Fibroblast of lung (primary cell): ENCODE measurements around the gene SYNDIG1. TPM values are rescaled to one million over a fixed set of nuclear protein-coding genes. Genes with fewer than 3 reads are reported as not detected.
A peak's percentile ranks its signal among the peaks of the same experiment; 100 is the strongest.

Experiments used
- DNase-seq, 2 donors: peaks; one replicate each; pipeline versions ENCODE4 v3.0.0 to v3.0.0-alpha.2; 2010; ENCODE audit warnings: low read depth in 2 of 2
- H2AFZ ChIP-seq: 2 replicates; pipeline ENCODE4 v1.5.1; 2012; ENCODE audit warnings: low read length, control low read depth, inconsistent platforms
- H3K27ac ChIP-seq: 2 replicates; pipeline ENCODE4 v1.5.1; 2011; ENCODE audit warnings: low read length, control low read depth; ENCODE audit not compliant: insufficient read depth
- H3K27me3 ChIP-seq: 2 replicates; pipeline ENCODE4 v1.5.1; 2011; ENCODE audit warnings: mild to moderate bottlenecking, low read length; ENCODE audit not compliant: control insufficient read depth, insufficient read depth
- H3K36me3 ChIP-seq: 2 replicates; pipeline ENCODE4 v1.5.1; 2011; ENCODE audit warnings: low read length; ENCODE audit not compliant: control insufficient read depth, insufficient read depth
- H3K4me1 ChIP-seq: 2 replicates; pipeline ENCODE4 v1.5.1; 2011; ENCODE audit warnings: low read length; ENCODE audit not compliant: control insufficient read depth, insufficient read depth; ENCODE audit errors: extremely low read depth
- H3K4me2 ChIP-seq: 2 replicates; pipeline ENCODE4 v1.5.1; 2011; ENCODE audit warnings: low read length, control low read depth; ENCODE audit not compliant: insufficient read depth; ENCODE audit errors: extremely low read depth
- H3K4me3 ChIP-seq, 4 experiments: fragments of 200-600 bp in 1 of 4; sonication (generic) in 1 of 4; replicated peaks in 1 of 4; 2 replicates each; pipeline ENCODE4 v1.5.1; 2011 to 2016; ENCODE audit warnings: low read length in 4 of 4, low read depth in 3 of 4, mild to moderate bottlenecking in 3 of 4, control low read depth in 2 of 4, inconsistent platforms in 1 of 4, mixed read lengths in 1 of 4; ENCODE audit not compliant: insufficient read depth in 1 of 4; ENCODE audit errors: control extremely low read depth in 1 of 4
- H3K79me2 ChIP-seq: 2 replicates; pipeline ENCODE4 v1.5.1; 2012; ENCODE audit warnings: mild to moderate bottlenecking, low read length, inconsistent platforms; ENCODE audit not compliant: control insufficient read depth, insufficient read depth
- H3K9ac ChIP-seq: 2 replicates; pipeline ENCODE4 v1.5.1; 2011; ENCODE audit warnings: mild to moderate bottlenecking, low read length, control low read depth; ENCODE audit not compliant: insufficient read depth
- H3K9me3 ChIP-seq: 2 replicates; pipeline ENCODE4 v1.5.1; 2012; ENCODE audit warnings: low read depth, low read length; ENCODE audit not compliant: control insufficient read depth, insufficient read depth
- H4K20me1 ChIP-seq: 2 replicates; pipeline ENCODE4 v1.5.1; 2011; ENCODE audit warnings: low read length; ENCODE audit not compliant: control insufficient read depth, insufficient read depth; ENCODE audit errors: extremely low read depth
- CTCF ChIP-seq, 2 donors: IDR thresholded peaks in 1 of 2; conservative IDR thresholded peaks in 1 of 2; 1 replicate in 1 of 2; 2 replicates in 1 of 2; pipeline ENCODE4 v1.5.1; 2011 to 2012; ENCODE audit warnings: low read length in 2 of 2, control low read depth in 1 of 2, inconsistent platforms in 1 of 2, low read depth in 1 of 2, mild to moderate bottlenecking in 1 of 2
- EZH2 ChIP-seq: IDR thresholded peaks from 2 replicates; pipeline ENCODE4 v1.5.1; 2012; ENCODE audit warnings: low read length, control low read depth, mild to moderate bottlenecking; ENCODE audit errors: missing control alignments
- polyA plus RNA-seq, 2 donors: library from polyadenylated mRNA; depleted of rRNA in 1 of 2; stranded (reverse) in 1 of 2; unstranded in 1 of 2; fragments of >200 nt; gene quantifications; 2 replicates each; pipeline ENCODE4 v1.2.1, GENCODE V29; 2011 to 2012; ENCODE audit warnings: missing spikeins in 1 of 2
- total RNA-seq: library from RNA; depleted of rRNA; stranded (reverse); fragments of >200 nt; gene quantifications from 2 replicates; pipeline ENCODE4 v1.2.1, GENCODE V29; 2014

SYNDIG1 gene
- total and polyA plus RNA-seq, 2 donors (not counting 1 experiment from before 2014, with no cell fraction given), result 0.02 to 0.17 TPM

GRCh38 chr20:24585796-24586522, 116.5 kb downstream of the SYNDIG1 start:
- Histone ChIP-seq H3K4me1 (no peaks in the 10 kb centered on the region), H3K27me3 (no peaks in the 10 kb centered on the region), H3K4me2 (no peak overlapping the region), H2AFZ (no peak overlapping the region), H3K79me2 (no peaks in the 10 kb centered on the region), H3K27ac (no peak overlapping the region), H4K20me1 (no peaks in the 10 kb centered on the region), H3K36me3 (no peaks in the 10 kb centered on the region), H3K4me3 (no peak overlapping the region), H3K9me3 (no peaks in the 10 kb centered on the region), H3K9ac (no peak overlapping the region)
- TF ChIP-seq EZH2 (no peak), CTCF (conservative IDR thresholded peaks at IDR 0.05 in 1 of 2, IDR thresholded peaks at IDR 0.05 in 1 of 2; ENCODE audit: low read depth in 1 of 2, low read length in 2 of 2) (no peak)
- no peak for DNase-seq

GRCh38 chr20:24586523-24586840, 117.1 kb downstream of the SYNDIG1 start:
- H3K9me3 ChIP-seq, result no peaks in the 10 kb centered on the region
- no peak overlapping the region for H3K4me3 ChIP-seq
- no peaks in the 10 kb centered on the region for H3K79me2 ChIP-seq
- H3K9ac ChIP-seq, result no peak overlapping the region
- no peak overlapping the region for H3K27ac ChIP-seq
- H2AFZ ChIP-seq, result no peak overlapping the region
- H3K36me3 ChIP-seq, result no peaks in the 10 kb centered on the region
- H3K4me2 ChIP-seq, result no peak overlapping the region
- no peaks in the 10 kb centered on the region for H3K4me1 ChIP-seq
- H4K20me1 ChIP-seq, result no peaks in the 10 kb centered on the region
- no peaks in the 10 kb centered on the region for H3K27me3 ChIP-seq
- no peak for DNase-seq
- TF ChIP-seq CTCF (conservative IDR thresholded peaks at IDR 0.05 in 1 of 2, IDR thresholded peaks at IDR 0.05 in 1 of 2; ENCODE audit: low read depth in 1 of 2, low read length in 2 of 2) (no peak), EZH2 (no peak)

- DNase-seq, result peak in 1 of 2 donors; percentile 17
- no peak overlapping the region for H3K27ac ChIP-seq
- H4K20me1 ChIP-seq, result no peaks in the 10 kb centered on the region
- no peaks in the 10 kb centered on the region for H3K36me3 ChIP-seq
- TF ChIP-seq EZH2, result no peak
- no peak for TF ChIP-seq CTCF (conservative IDR thresholded peaks at IDR 0.05 in 1 of 2, IDR thresholded peaks at IDR 0.05 in 1 of 2; ENCODE audit: low read depth in 1 of 2, low read length in 2 of 2)
- H3K4me2 ChIP-seq, result no peak overlapping the region
- H2AFZ ChIP-seq, result no peak overlapping the region
- H3K79me2 ChIP-seq, result no peaks in the 10 kb centered on the region
- no peaks in the 10 kb centered on the region for H3K9me3 ChIP-seq
- no peak overlapping the region for H3K9ac ChIP-seq
- H3K27me3 ChIP-seq, result no peaks in the 10 kb centered on the region
- H3K4me1 ChIP-seq, result no peaks in the 10 kb centered on the region
- no peak overlapping the region for H3K4me3 ChIP-seq
Observed at GRCh38 chr20:24587384-24588046, 118.1 kb downstream of the SYNDIG1 start.
